ENCODE measurements around the gene GSE1.
A peak's percentile ranks its signal among the peaks of the same experiment; 100 is the strongest.

Gene GSE1

GRCh38 chr16:85697431-85697830 lies 84.3 kb downstream of the GSE1 start:
- DNase-seq (ENCODE audit: low read depth in 2 of 2), result no peak

GRCh38 chr16:85698459-85698891 lies 85.4 kb downstream of the GSE1 start:
- DNase-seq (ENCODE audit: low read depth in 2 of 2), result no peak

DNA sequence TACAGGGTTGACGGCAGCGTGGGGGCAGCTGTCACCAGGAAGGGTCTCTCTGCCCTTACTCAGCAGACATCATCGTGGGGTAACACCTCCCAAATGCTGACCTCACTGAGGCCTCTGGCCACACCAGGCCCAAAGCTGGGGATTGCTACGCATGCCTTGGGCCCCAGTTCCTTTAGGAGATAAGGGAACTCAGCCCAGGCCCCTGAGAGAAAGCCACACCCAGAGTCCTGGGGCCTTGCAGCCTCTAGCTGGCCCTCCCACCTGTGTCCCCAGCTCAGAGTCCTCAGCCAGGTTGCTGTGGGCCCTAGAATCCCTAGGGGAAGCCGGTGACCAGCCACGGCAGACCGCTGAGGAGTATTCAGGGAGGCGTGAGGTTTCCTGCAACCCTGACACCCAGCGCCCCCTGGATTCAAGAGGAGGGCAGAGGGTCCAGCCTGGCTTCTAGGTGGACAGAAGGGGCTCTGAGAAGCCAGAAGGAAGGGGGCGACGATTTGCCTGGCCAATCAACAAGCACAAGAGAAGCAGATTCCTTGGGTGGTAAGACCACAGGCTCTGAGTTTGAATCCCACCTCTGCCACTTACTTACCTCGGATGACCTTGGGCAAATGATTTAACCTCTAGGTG lies 85.9 kb downstream of the GSE1 start:
- no peak for DNase-seq (ENCODE audit: low read depth in 2 of 2)

DNA sequence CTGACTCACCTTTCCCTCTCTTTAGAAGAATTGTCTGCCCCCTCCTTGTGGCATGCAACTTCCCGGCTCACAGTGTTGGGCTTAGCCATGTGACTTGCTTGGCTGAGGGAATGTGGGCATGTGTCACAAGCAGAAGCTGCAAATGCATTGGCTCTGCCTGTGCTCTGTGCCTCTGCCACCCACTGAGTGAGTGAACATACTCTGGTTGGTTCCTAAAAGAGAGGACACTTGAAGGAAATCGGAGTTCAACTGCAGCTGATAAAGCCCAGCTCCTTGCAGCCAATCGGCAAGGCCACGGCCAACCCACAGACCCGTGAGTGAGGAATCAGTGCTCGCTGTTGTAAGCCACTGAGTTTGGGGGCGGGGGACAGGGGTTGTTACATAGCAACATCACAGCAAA lies 86.5 kb downstream of the GSE1 start:
- peak in 1 of 2 donors; percentile 4 for DNase-seq (ENCODE audit: low read depth in 2 of 2)

DNA sequence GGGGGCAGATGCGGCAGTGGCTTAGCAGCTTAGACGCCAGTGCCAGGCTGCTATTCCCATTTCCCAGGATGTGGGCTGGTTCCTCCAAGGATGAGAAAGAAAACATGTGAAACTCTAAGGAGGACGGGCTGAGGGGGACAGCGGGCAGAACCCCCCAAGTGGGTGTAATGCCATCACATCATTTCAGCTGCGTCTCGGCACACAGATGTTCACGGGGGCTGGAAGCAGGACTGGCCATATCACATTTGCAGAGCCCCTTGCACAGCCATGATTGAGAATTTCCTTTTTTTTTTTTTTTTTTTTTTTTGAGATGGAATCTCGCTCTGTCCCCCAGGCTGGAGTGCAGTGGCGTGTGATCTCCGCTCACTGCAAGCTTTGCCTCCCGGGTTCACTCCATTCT lies 90.9 kb downstream of the GSE1 start:
- DNase-seq (ENCODE audit: low read depth in 2 of 2), result no peak

DNA sequence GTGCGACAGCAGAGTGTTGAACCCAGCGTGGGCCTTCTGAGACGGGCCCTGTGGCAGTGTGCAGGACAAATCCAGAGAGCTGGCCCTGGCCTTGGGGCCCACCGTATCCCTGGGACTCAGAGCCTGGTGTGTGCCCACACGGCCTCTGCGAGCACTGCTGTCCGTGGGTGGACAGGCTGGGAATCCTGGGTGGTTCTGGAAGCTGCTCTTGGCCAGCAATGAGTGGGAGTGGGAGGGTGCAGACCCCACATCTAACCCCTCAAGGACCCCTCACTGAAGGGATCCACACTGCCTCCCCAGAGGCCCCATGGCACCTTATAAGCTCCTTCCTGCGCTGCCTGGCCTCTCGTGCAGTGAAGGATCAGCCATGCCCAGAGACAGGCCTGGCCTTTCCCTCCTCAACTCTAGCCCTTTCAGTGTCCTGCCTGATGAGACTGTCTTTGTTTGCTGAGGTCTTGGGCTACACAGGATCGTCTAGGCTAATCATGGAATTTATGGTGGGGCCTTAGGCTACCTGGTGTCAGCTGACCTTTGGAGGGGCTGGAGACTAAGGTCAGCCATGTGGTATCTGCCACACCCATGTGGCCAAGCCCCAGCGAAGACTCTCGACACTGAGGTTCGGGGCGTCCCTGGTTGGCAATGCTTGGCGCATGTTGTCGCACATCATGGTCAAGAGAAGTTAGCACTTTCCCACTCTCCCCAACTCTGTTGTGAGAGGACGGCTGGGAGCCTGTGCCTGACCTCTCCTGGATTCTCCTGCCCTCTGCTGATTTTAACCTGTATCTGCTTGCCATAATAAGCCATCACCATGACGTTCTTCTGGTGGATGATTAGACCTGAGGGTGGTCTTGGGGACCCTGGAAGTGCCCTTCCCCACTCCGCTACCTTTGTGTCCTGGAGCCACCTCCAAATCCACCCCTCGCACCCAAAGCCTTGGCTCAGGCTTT lies 92.1 kb downstream of the GSE1 start:
- no peak for DNase-seq (ENCODE audit: low read depth in 2 of 2)

GRCh38 chr16:85706449-85707034 lies 93.4 kb downstream of the GSE1 start:
- DNase-seq (ENCODE audit: low read depth in 2 of 2), result no peak

DNA sequence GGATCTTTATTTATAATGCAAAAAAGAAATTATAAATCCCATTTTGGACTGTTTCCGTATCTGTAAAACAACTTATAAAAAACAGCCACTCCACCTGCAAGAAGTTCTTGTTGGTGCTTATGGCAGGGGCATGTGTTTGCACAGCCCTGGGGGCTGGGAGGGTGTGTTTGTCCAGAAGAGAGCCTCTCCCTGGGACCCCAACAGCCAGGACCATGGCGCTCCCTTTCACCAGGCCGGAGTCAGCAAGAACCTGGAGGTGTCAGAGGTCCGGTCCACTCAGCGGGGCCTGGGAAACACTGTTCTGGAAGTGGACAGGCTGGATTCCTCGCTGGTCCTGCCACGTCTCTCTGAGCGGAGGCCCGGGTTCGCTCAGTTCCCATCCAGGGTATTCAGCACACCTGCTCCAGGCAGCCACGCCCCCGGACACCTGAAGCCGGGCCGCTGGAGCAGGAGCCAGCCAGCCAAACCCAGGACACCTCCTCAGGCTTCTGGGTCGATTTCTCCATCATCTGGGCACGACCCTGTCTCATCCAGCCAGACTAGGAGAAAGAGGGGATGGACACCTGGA lies 94.5 kb downstream of the GSE1 start:
- no peak for DNase-seq (ENCODE audit: low read depth in 2 of 2)

DNA sequence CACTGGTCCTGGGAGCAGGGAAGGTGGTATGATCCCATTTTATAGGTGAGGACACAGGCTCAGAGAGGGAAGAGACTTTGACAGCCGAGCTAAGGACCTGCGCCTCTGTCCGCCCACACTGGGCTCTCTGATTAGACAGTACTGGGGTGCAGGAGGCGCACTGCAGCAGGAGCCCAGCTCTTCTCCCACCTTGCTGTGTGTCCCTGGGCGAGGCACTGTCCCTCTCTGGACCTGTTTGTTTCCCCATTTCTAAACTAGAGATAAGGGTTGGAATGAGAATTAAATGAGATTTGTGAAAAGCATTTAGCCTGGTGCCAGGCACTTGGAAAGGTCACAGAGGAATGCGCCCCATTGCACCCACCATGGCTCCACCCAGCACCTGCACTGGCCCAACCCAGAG lies 95.2 kb downstream of the GSE1 start:
- DNase-seq (ENCODE audit: low read depth in 2 of 2), result no peak

DNA sequence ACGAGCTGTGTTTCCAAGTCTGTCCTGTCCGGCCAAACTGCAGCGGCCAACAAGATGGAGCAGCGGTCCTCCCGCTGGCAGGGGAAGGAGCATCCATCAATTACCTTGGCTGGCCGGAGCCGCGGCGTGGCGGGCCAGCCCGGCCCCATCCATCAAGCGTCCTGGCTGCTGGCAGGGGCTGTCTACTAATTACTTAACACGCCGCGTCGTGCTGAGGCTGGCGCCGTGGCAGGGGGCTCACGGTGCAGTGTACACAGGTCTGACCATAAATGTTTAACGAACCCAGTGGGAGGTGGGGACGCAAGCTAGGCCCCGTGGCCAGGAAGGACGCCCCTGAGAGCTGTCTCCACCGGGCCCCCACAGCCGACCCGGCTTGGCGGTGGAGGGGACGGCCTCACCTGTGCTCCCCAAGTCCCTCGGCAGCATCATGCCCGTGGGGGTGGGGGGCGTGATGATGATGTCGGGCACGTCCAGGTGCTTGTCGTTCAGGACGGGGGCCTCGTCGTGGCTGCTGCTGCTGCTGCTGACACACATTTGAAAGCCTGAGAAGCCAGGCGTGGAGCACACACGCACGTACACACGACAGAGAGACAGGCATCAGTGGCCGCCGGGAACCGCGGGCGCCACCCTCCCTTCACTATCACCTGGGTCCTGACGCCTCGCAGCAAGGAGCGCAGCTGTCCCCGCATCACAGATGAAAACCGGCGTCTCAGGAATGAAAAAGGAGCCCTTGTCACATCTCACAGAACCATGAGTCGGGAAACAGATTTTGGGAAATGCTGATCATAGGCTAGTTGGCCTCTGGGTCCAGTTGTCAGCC lies 96.9 kb downstream of the GSE1 start:
- DNase-seq (ENCODE audit: low read depth in 2 of 2), result no peak

DNA sequence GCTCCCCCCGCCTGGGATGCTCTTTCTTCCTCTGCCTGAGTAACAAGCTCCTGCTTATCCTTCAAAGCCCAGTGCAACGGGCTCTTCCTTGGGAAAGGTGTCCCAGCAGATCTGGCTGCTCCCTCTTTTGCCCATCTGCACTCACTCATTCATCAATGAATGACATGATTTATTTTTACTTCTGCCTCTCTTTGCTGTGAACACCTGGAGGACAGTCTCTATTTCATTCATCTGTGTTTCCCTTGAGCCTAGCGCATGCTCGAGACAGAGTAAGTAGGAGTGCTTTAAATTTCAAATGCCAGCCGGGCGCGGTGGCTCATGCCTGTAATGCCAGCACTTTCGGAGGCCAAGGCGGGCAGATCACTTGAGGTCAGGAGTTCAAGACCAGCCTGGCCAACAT lies 97.6 kb downstream of the GSE1 start:
- DNase-seq (ENCODE audit: low read depth in 2 of 2), result no peak

GRCh38 chr16:85711982-85712587 lies 99.0 kb downstream of the GSE1 start:
- DNase-seq (ENCODE audit: low read depth in 2 of 2), result no peak

- DNase-seq (ENCODE audit: low read depth in 2 of 2), result no peak
Measured at GRCh38 chr16:85712801-85713200, 99.7 kb downstream of the GSE1 start.

DNA sequence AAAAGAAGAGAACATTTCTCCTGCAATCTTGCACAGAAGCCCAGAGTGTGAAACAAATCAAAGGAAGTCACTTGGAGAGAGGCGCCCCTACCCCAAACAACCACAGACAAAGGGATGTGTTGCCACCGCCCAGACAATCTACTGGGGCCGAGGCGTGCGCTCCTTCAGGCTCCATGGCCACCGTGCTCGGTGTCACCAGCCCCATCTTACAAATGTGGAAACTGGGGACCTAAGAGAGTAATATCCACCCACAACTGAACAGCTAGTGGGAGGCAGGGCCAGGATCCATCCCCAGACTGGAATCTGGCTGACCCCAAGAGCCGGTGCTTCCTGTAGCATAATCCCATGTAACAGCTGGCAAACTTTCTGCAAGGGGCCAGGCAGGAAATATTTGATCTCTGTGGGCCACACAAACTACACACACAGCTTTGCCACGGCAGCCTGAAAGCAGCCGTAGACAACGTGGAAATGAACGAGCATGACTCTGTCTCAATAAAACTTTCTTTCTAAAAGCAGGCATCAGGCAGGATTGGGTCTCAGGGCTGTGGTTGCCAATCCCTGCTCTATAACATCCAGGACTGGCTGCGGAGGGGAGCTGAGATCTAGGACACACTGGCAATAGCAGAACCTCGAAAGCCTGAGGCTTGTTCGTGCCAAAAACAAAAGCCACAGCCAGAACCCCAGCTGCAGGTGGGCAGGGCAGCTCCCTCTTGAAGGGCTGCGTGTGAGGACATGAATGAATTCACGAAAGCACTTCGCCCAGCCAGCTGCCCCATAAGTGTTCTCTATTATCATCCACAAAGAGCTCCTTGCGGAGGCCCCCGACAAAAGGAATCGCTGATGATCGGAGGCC lies 102.3 kb downstream of the GSE1 start:
- DNase-seq (ENCODE audit: low read depth in 2 of 2), result no peak

- DNase-seq (ENCODE audit: low read depth in 2 of 2), result no peak
Measured at GRCh38 chr16:85716022-85716679, 103.0 kb downstream of the GSE1 start.

DNA sequence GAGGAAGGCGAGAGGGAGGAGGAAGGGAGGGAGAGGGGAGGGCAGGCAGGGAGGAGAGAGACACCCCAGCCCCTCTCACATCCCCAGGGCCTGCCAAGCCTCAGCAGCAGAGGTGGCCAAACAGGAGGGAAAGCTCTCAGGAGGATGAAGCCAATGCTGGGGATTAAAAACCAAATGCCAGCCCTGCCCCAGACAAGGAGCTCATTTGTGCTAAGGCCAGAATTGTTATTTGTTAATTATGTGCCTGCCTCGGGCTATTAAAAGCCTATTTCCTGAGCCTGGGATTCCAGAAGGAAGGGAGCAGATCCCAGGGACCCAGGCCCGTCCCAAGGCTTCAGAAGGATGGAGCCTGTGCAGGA lies 103.5 kb downstream of the GSE1 start:
- DNase-seq (ENCODE audit: low read depth in 2 of 2), result no peak

GRCh38 chr16:85717393-85718152 lies 104.5 kb downstream of the GSE1 start:
- DNase-seq (ENCODE audit: low read depth in 2 of 2), result peak; percentile 17 to 41

DNA sequence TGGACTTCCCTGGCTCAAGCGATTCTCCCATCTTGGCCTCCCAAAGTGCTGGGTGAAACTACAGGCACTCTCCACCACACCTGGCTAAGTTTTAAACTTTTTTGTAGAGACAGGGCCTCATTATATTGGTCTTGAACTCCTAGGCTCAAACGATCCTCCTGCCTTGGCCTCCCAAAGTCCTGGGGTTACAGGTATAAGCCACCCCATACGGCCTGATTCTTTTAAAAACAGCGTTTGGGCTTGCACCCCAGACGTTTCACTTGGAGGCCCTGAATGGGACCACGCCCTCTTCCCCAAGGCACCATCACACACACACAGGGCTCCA lies 105.0 kb downstream of the GSE1 start:
- no peak for DNase-seq (ENCODE audit: low read depth in 2 of 2)

DNA sequence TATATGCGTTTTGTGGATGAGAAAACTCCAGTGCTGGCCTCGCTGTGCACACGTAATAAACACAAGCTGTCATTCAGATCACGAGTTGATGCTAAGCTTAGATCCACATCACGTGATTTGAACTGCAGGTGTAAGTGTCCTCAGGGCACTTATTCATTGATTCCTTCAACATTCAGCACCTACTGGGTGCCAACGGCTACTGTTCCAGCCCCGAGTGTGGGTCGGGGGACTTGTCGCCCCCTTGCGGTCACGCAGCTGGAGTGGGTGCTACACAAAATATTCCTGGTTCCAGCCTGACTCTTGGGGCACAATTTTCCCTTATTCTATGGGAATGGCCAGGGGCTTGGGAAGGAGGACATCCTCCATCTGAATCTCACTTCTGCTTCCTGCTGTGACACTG lies 105.6 kb downstream of the GSE1 start:
- no peak for DNase-seq (ENCODE audit: low read depth in 2 of 2)
